PC-9 (cell line): ENCODE results near the gene SNRNP25. TPM values are rescaled to one million over a fixed set of nuclear protein-coding genes. Genes with fewer than 3 reads are reported as not detected.
A peak's percentile ranks its signal among the peaks of the same experiment; 100 is the strongest.
"Not testable (repeated sequence)": the region's sequence is repeated elsewhere in the genome, so short reads cannot be mapped to it uniquely, and the experiment has no call there.

Source experiments
- BruUV-seq: library from RNA; stranded (reverse); fragments of 400-500 nt; replicated peaks from 2 replicates; lab custom pipeline; 2021; lab: Mats Ljungman, UMichigan
- CTCF ChIA-PET: fragments of 300-600 bp; sonication (Branson Sonifier 250); formaldehyde crosslinking; loops from one replicate; lab custom pipeline; 2022; ENCODE audit warnings: antibody characterized with exemption; lab: Charles Lee
- POLR2A ChIA-PET: fragments of 300-600 bp; sonication (Branson Sonifier 250); formaldehyde crosslinking; loops from one replicate; lab custom pipeline; 2022; ENCODE audit warnings: antibody characterized with exemption; ENCODE audit not compliant: unreplicated experiment; lab: Charles Lee
- DNase-seq, 2 experiments: peaks; one replicate each; pipeline versions ENCODE4 v3.0.0 to v3.0.0-alpha.2; 2015 to 2022; ENCODE audit warnings: mixed read lengths in 1 of 2
- H2AFZ ChIP-seq: fragments of 200-600 bp; sonication (generic); 2 replicates; pipeline ENCODE4 v1.8.1; 2017; ENCODE audit warnings: antibody characterized with exemption
- H3F3A ChIP-seq: fragments of 200-600 bp; sonication (generic); 2 replicates; pipeline ENCODE4 v1.8.1; 2017; ENCODE audit warnings: antibody characterized with exemption, mild to moderate bottlenecking, low read depth; ENCODE audit not compliant: insufficient read depth
- H3K27ac ChIP-seq: fragments of 200-600 bp; sonication (generic); 2 replicates; pipeline ENCODE4 v1.6.1; 2016; ENCODE audit warnings: mixed run types
- H3K27me3 ChIP-seq: fragments of 200-600 bp; sonication (generic); 2 replicates; pipeline ENCODE4 v1.6.1; 2016; ENCODE audit warnings: low read depth, mixed run types; ENCODE audit not compliant: insufficient read depth
- H3K36me3 ChIP-seq: fragments of 200-600 bp; sonication (generic); 2 replicates; pipeline ENCODE4 v1.6.1; 2016; ENCODE audit warnings: low read depth, mixed run types
- H3K4me1 ChIP-seq: fragments of 200-600 bp; sonication (generic); replicated peaks from 2 replicates; pipeline ENCODE4 v1.6.1; 2016; ENCODE audit warnings: mixed run types; ENCODE audit not compliant: insufficient read depth
- H3K4me2 ChIP-seq: fragments of 200-600 bp; sonication (generic); 2 replicates; pipeline ENCODE4 v1.6.1; 2017; ENCODE audit warnings: mixed run types
- H3K4me3 ChIP-seq: fragments of 200-600 bp; sonication (generic); 2 replicates; pipeline ENCODE4 v1.6.1; 2016; ENCODE audit warnings: mixed run types
- H3K79me2 ChIP-seq: fragments of 200-600 bp; sonication (generic); 2 replicates; pipeline ENCODE4 v1.6.1; 2017; ENCODE audit warnings: low read depth, mixed run types
- H3K9me2 ChIP-seq: fragments of 200-600 bp; sonication (generic); 2 replicates; pipeline ENCODE4 v1.8.1; 2017; ENCODE audit warnings: mild to moderate bottlenecking; ENCODE audit not compliant: insufficient read depth
- H3K9me3 ChIP-seq: fragments of 200-600 bp; sonication (generic); 2 replicates; pipeline ENCODE4 v1.8.1; 2016; ENCODE audit warnings: low read depth; ENCODE audit not compliant: insufficient read depth
- H4K20me1 ChIP-seq: fragments of 200-600 bp; sonication (generic); 2 replicates; pipeline ENCODE4 v1.8.1; 2017; ENCODE audit not compliant: insufficient read depth
- intact Hi-C: fragments of 100-400 bp; cut with micrococcal nuclease; formaldehyde crosslinking; loops from one replicate; pipeline ENCODE4 v1.10.0; 2022; ENCODE audit not compliant: unreplicated experiment
- total RNA-seq: library from RNA; stranded (reverse); gene quantifications from 2 replicates; pipeline ENCODE4 v1.2.3, GENCODE V29; 2021

SNRNP25 gene
- total RNA-seq, 1 experiment from 2014 or later: 61.4 TPM

GRCh38 chr16:20886-21285 is 32.7 kb upstream of the SNRNP25 start:
- H2AFZ ChIP-seq, BruUV-seq, H3K4me1 ChIP-seq, intact Hi-C loops, H3K36me3 ChIP-seq, H3K27ac ChIP-seq, H3K27me3 ChIP-seq, H3F3A ChIP-seq, H3K4me2 ChIP-seq, H3K79me2 ChIP-seq, POLR2A ChIA-PET, DNase-seq, H3K9me2 ChIP-seq, H3K4me3 ChIP-seq, CTCF ChIA-PET, H4K20me1 ChIP-seq, H3K9me3 ChIP-seq: not testable (repeated sequence)

- H3K4me2 ChIP-seq, intact Hi-C loops, BruUV-seq, H3K4me1 ChIP-seq, H2AFZ ChIP-seq, DNase-seq, H3K27me3 ChIP-seq, H3K9me3 ChIP-seq, H3K9me2 ChIP-seq, H4K20me1 ChIP-seq, H3K79me2 ChIP-seq, H3K4me3 ChIP-seq, H3F3A ChIP-seq, H3K36me3 ChIP-seq, H3K27ac ChIP-seq: not testable (repeated sequence)
- CTCF ChIA-PET: interaction anchor here (0.6 kb wide), 1 partner anchor 690 kb away, joined by 3 read pairs; no protein-coding TSS in a partner anchor
- POLR2A ChIA-PET: interaction anchor here (0.6 kb wide), 1 partner anchor 17 kb away, joined by 10 read pairs; no protein-coding TSS in a partner anchor
Observed at GRCh38 chr16:24151-24550, 29.5 kb upstream of the SNRNP25 start.

GRCh38 chr16:25926-26348 is 27.7 kb upstream of the SNRNP25 start:
- CTCF ChIA-PET, H3K4me1 ChIP-seq, H3K4me2 ChIP-seq, POLR2A ChIA-PET, H3K4me3 ChIP-seq, H3K27ac ChIP-seq, H4K20me1 ChIP-seq, BruUV-seq, H2AFZ ChIP-seq, H3K36me3 ChIP-seq, H3K27me3 ChIP-seq, intact Hi-C loops, H3F3A ChIP-seq, H3K9me3 ChIP-seq, H3K79me2 ChIP-seq, H3K9me2 ChIP-seq: not testable (repeated sequence)
- DNase-seq: peak in 1 of 2 experiments; percentile 40

GRCh38 chr16:30627-31026 is 23.0 kb upstream of the SNRNP25 start:
- H3K27me3 ChIP-seq, H3F3A ChIP-seq, BruUV-seq, H3K4me3 ChIP-seq, H3K9me3 ChIP-seq, H3K36me3 ChIP-seq, H3K4me2 ChIP-seq, CTCF ChIA-PET, H3K79me2 ChIP-seq, intact Hi-C loops, POLR2A ChIA-PET, H3K27ac ChIP-seq, H2AFZ ChIP-seq, H3K9me2 ChIP-seq, H3K4me1 ChIP-seq, H4K20me1 ChIP-seq, DNase-seq: not testable (repeated sequence)

- H3K4me1 ChIP-seq: peaks cover 10% of the 10 kb centered on the region
- H3K9me2 ChIP-seq, BruUV-seq, POLR2A ChIA-PET, H3K4me3 ChIP-seq, H3K79me2 ChIP-seq, CTCF ChIA-PET, intact Hi-C loops, H4K20me1 ChIP-seq, H3F3A ChIP-seq, H3K27me3 ChIP-seq, H3K27ac ChIP-seq, H3K36me3 ChIP-seq, H2AFZ ChIP-seq, H3K4me2 ChIP-seq, H3K9me3 ChIP-seq, DNase-seq: not testable (repeated sequence)
Observed at GRCh38 chr16:33154-33876, 20.3 kb upstream of the SNRNP25 start.
